K562 (cell line): ENCODE measurements around the gene MAP4. TPM values are rescaled to one million over a fixed set of nuclear protein-coding genes. Genes with fewer than 3 reads are reported as not detected.
A peak's percentile ranks its signal among the peaks of the same experiment; 100 is the strongest.

Source experiments
- ARID3A ChIP-seq: IDR thresholded peaks from 2 replicates; pipeline ENCODE4 v1.6.1; 2012; ENCODE audit warnings: low read depth, low read length, improper control_type of control experiment, borderline replicate concordance
- ATF1 ChIP-seq, 2 experiments: fragments of 450-650 bp in 1 of 2; IDR thresholded peaks; 2 replicates each; pipeline ENCODE4 v1.6.1; 2016; ENCODE audit warnings: missing compliant biosample characterization in 1 of 2, missing genetic modification characterization in 1 of 2
- CBX5 ChIP-seq: IDR thresholded peaks from 2 replicates; pipeline ENCODE4 v1.6.1; 2014; ENCODE audit warnings: low read depth, borderline replicate concordance
- E2F6 ChIP-seq, 2 experiments: IDR thresholded peaks; 2 replicates each; pipeline ENCODE4 v1.6.1; 2011; ENCODE audit warnings: borderline replicate concordance in 1 of 2, control low read depth in 1 of 2, low read depth in 1 of 2, low read length in 1 of 2, mild to moderate bottlenecking in 1 of 2, mixed read lengths in 1 of 2, moderate library complexity in 1 of 2; ENCODE audit not compliant: insufficient read depth in 1 of 2, insufficient read length in 1 of 2, poor library complexity in 1 of 2, severe bottlenecking in 1 of 2; ENCODE audit errors: extremely low read depth in 1 of 2
- FOXJ2 ChIP-seq: fragments of 200-800 bp; sonication (Bioruptor generic); IDR thresholded peaks from 2 replicates; pipeline ENCODE4 v1.6.1; 2016; ENCODE audit warnings: missing genetic modification characterization, missing compliant biosample characterization
- HMBOX1 ChIP-seq: sonication (generic); IDR thresholded peaks from 2 replicates; pipeline ENCODE4 v1.6.1; 2016
- MECOM ChIP-seq: fragments of 250-450 bp; sonication (Bioruptor Pico); IDR thresholded peaks from 2 replicates; pipeline ENCODE4 v1.8.0; 2022; ENCODE audit warnings: inconsistent platforms
- MTF1 ChIP-seq: fragments of 250-450 bp; sonication (Bioruptor Pico); IDR thresholded peaks from 2 replicates; pipeline ENCODE4 v1.9.0; 2021; ENCODE audit warnings: moderate library complexity, mild to moderate bottlenecking, inconsistent platforms, borderline replicate concordance
- NELFE ChIP-seq: IDR thresholded peaks from 2 replicates; pipeline ENCODE4 v1.6.1; 2011; ENCODE audit warnings: mild to moderate bottlenecking; ENCODE audit not compliant: insufficient read depth, insufficient read length
- NFATC3 ChIP-seq: fragments of 450-650 bp; IDR thresholded peaks from 2 replicates; pipeline ENCODE4 v1.6.1; 2017; ENCODE audit warnings: mild to moderate bottlenecking
- SFPQ ChIP-seq: fragments of 200-400 bp; formaldehyde crosslinking; IDR thresholded peaks from 2 replicates; pipeline ENCODE4 v1.6.1; 2017; ENCODE audit warnings: mild to moderate bottlenecking, low read depth, low read length, moderate library complexity
- SP1 ChIP-seq: sonication (generic); formaldehyde crosslinking; IDR thresholded peaks from 2 replicates; pipeline ENCODE4 v1.8.1; 2022; ENCODE audit warnings: mild to moderate bottlenecking, missing genetic modification reagents
- ZNF239 ChIP-seq: fragments of 250-450 bp; sonication (Bioruptor Pico); IDR thresholded peaks from 2 replicates; pipeline ENCODE4 v1.4.0; 2020; ENCODE audit warnings: mild to moderate bottlenecking
- ZNF695 ChIP-seq: fragments of 450-650 bp; formaldehyde crosslinking; IDR thresholded peaks from 2 replicates; pipeline ENCODE4 v1.4.0; 2020; ENCODE audit warnings: mild to moderate bottlenecking, moderate library complexity
- polyA plus RNA-seq, 8 experiments: library from polyadenylated mRNA; depleted of rRNA in 4 of 8; stranded (reverse) in 5 of 8; unstranded in 3 of 8; fragments of >200 nt; fragmentation: Nextera tagmentation in 2 of 8; fragmentation: Illumina TruSeq in 1 of 8; extraction: Ambion mirVana in 2 of 8; extraction: Trizol in 1 of 8; gene quantifications; 2 replicates each; pipeline versions ENCODE4 v1.2.1 to v1.2.3, GENCODE V29; 2011 to 2014; ENCODE audit warnings: inconsistent platforms in 1 of 8, missing spikeins in 1 of 8
- total RNA-seq, 7 experiments: library from RNA; depleted of rRNA in 6 of 7; stranded (reverse); fragments of >200 nt in 6 of 7; fragmentation: Illumina TruSeq in 2 of 7; extraction: Trizol in 2 of 7; gene quantifications; 2 replicates each; pipeline versions ENCODE4 v1.2.1 to v1.2.3, GENCODE V29; 2011 to 2021; ENCODE audit warnings: low replicate concordance in 1 of 7
- TF ChIP-seq, protein P1 (sequence below): fragments of 450-650 bp; IDR thresholded peaks from 2 replicates; pipeline ENCODE4 v1.6.1; 2018; ENCODE audit not compliant: partially characterized antibody
- TF ChIP-seq, protein P2 (sequence below): sonication (generic); formaldehyde crosslinking; IDR thresholded peaks from 2 replicates; pipeline ENCODE4 v1.8.0; 2022; ENCODE audit warnings: mild to moderate bottlenecking, missing genetic modification reagents

The MAP4 gene
- total and polyA plus RNA-seq, 9 of the 15 experiments (the other 6 are each of a cell fraction or from before 2014, with no cell fraction given) = 13.3 to 141 (median 36.8) TPM

- peak; percentile 15 to 52 for TF ChIP-seq E2F6 (IDR thresholded peaks at IDR 0.05; ENCODE audit: borderline replicate concordance in 1 of 2, extremely low read depth in 1 of 2, insufficient read depth in 1 of 2, insufficient read length in 1 of 2, low read depth in 1 of 2, low read length in 1 of 2, poor library complexity in 1 of 2, severe bottlenecking in 1 of 2)
- TF ChIP-seq SP1 = peak; percentile 50; the same call in 1 of the 2 replicates
- no peak for TF ChIP-seq ZNF695 (CRISPR knock-in tag)
- TF ChIP-seq ATF1 (CRISPR knock-in tag; IDR thresholded peaks at IDR 0.05) = no peak
- no peak for TF ChIP-seq ATF1 (tag; IDR thresholded peaks at IDR 0.05)
- no peak for TF ChIP-seq ZNF239
- TF ChIP-seq HMBOX1 = peak; percentile 33; the same call in 1 of the 2 replicates
- no peak for TF ChIP-seq MECOM
- no peak for TF ChIP-seq SFPQ
- no peak for TF ChIP-seq NELFE
- no peak for TF ChIP-seq NFATC3
- TF ChIP-seq, protein P1, sequence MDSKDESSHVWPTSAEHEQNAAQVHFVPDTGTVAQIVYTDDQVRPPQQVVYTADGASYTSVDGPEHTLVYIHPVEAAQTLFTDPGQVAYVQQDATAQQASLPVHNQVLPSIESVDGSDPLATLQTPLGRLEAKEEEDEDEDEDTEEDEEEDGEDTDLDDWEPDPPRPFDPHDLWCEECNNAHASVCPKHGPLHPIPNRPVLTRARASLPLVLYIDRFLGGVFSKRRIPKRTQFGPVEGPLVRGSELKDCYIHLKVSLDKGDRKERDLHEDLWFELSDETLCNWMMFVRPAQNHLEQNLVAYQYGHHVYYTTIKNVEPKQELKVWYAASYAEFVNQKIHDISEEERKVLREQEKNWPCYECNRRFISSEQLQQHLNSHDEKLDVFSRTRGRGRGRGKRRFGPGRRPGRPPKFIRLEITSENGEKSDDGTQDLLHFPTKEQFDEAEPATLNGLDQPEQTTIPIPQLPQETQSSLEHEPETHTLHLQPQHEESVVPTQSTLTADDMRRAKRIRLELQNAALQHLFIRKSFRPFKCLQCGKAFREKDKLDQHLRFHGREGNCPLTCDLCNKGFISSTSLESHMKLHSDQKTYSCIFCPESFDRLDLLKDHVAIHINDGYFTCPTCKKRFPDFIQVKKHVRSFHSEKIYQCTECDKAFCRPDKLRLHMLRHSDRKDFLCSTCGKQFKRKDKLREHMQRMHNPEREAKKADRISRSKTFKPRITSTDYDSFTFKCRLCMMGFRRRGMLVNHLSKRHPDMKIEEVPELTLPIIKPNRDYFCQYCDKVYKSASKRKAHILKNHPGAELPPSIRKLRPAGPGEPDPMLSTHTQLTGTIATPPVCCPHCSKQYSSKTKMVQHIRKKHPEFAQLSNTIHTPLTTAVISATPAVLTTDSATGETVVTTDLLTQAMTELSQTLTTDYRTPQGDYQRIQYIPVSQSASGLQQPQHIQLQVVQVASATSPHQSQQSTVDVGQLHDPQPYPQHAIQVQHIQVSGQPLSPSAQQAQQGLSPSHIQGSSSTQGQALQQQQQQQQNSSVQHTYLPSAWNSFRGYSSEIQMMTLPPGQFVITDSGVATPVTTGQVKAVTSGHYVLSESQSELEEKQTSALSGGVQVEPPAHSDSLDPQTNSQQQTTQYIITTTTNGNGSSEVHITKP = no peak
- peak; percentile 39; the same call in 1 of the 2 replicates for TF ChIP-seq ARID3A
- no peak for TF ChIP-seq CBX5
- no peak for TF ChIP-seq MTF1 (CRISPR knock-in tag)
- TF ChIP-seq, protein P2, sequence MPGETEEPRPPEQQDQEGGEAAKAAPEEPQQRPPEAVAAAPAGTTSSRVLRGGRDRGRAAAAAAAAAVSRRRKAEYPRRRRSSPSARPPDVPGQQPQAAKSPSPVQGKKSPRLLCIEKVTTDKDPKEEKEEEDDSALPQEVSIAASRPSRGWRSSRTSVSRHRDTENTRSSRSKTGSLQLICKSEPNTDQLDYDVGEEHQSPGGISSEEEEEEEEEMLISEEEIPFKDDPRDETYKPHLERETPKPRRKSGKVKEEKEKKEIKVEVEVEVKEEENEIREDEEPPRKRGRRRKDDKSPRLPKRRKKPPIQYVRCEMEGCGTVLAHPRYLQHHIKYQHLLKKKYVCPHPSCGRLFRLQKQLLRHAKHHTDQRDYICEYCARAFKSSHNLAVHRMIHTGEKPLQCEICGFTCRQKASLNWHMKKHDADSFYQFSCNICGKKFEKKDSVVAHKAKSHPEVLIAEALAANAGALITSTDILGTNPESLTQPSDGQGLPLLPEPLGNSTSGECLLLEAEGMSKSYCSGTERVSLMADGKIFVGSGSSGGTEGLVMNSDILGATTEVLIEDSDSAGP (CRISPR knock-in tag) = no peak
- no peak for TF ChIP-seq FOXJ2 (tag)
Observed at GRCh38 chr3:47871389-47871788, 144.8 kb downstream of the MAP4 start (continued).
